Upper lobe of left lung (tissue), 6 donors: ENCODE results near the gene CTBP2. TPM values are rescaled to one million over a fixed set of nuclear protein-coding genes. Genes with fewer than 3 reads are reported as not detected.
A peak's percentile ranks its signal among the peaks of the same experiment; 100 is the strongest.

Experiments used
- ATAC-seq, 2 donors: fragments of 200-7000 bp; cut with Tn5 transposase; one replicate each; pipeline ENCODE4 v1.9.1; 2022; ENCODE audit warnings: mild to moderate bottlenecking in 2 of 2, moderate library complexity in 2 of 2; ENCODE audit not compliant: low FRiP score in 2 of 2
- DNase-seq, 2 donors: peaks; one replicate each; pipeline ENCODE4 v3.0.0-alpha.2; 2019 to 2020
- H3K27ac ChIP-seq, 4 donors: fragments of 200-600 bp; sonication (generic); one replicate each; pipeline ENCODE4 v1.5.1; 2016 to 2019
- H3K27me3 ChIP-seq, 4 donors: fragments of 200-600 bp; sonication (generic); one replicate each; pipeline ENCODE4 v1.5.1; 2017 to 2019
- H3K36me3 ChIP-seq, 4 donors: fragments of 200-600 bp; sonication (generic); one replicate each; pipeline ENCODE4 v1.5.1; 2016 to 2019
- H3K4me1 ChIP-seq, 4 donors: fragments of 200-600 bp; sonication (generic); one replicate each; pipeline ENCODE4 v1.5.1; 2018 to 2019
- H3K4me3 ChIP-seq, 4 donors: fragments of 200-600 bp; sonication (generic); one replicate each; pipeline ENCODE4 v1.5.1; 2017 to 2019; ENCODE audit warnings: mild to moderate bottlenecking in 2 of 4, moderate library complexity in 1 of 4
- H3K9me3 ChIP-seq, 4 donors: fragments of 200-600 bp; sonication (generic); one replicate each; pipeline ENCODE4 v1.5.1; 2018 to 2019
- EP300 ChIP-seq, 4 donors: sonication (generic); formaldehyde crosslinking; IDR thresholded peaks; one replicate each; pipeline ENCODE4 v1.5.1; 2017; ENCODE audit warnings: antibody characterized with exemption in 4 of 4, control low read depth in 2 of 4
- POLR2A ChIP-seq, 4 donors: fragments of 450-650 bp; IDR thresholded peaks; one replicate each; pipeline ENCODE4 v1.5.1; 2016 to 2017; ENCODE audit warnings: antibody characterized with exemption in 4 of 4, mild to moderate bottlenecking in 2 of 4
- POLR2AphosphoS5 ChIP-seq, 2 donors: sonication (generic); formaldehyde crosslinking; IDR thresholded peaks; one replicate each; pipeline ENCODE4 v1.5.1; 2017; ENCODE audit warnings: antibody characterized with exemption in 2 of 2
- WGBS, 2 donors: methylation state at CpG; one replicate each; pipeline ENCODE4 v1.1.5; 2017 to 2018; 5-methylcytosine and 5-hydroxymethylcytosine counted together
- total RNA-seq, 6 donors: library from RNA; depleted of rRNA in 4 of 6; stranded (reverse); fragments of >200 nt in 4 of 6; gene quantifications; one replicate each; pipeline versions ENCODE4 v1.1.0 to v1.2.1, GENCODE V29; 2016 to 2021
- TF ChIP-seq, protein P1 (sequence below), 6 experiments: fragments of 450-650 bp in 4 of 6; fragments of 200-600 bp in 2 of 6; sonication (generic) in 2 of 6; IDR thresholded peaks; one replicate each; pipeline ENCODE4 v1.5.1; 2016 to 2019; ENCODE audit warnings: antibody characterized with exemption in 6 of 6
- donor health status: DM: no; HTN: no; CAD: no; lungs with moderate emphysema.
- donor health status: DM: no; HTN: yes; CAD: no; lungs with severe emphysema.

CTBP2 gene
- total RNA-seq, 6 donors from 2014 or later: 47.1 to 82.5 (median 59.7) TPM

DNA sequence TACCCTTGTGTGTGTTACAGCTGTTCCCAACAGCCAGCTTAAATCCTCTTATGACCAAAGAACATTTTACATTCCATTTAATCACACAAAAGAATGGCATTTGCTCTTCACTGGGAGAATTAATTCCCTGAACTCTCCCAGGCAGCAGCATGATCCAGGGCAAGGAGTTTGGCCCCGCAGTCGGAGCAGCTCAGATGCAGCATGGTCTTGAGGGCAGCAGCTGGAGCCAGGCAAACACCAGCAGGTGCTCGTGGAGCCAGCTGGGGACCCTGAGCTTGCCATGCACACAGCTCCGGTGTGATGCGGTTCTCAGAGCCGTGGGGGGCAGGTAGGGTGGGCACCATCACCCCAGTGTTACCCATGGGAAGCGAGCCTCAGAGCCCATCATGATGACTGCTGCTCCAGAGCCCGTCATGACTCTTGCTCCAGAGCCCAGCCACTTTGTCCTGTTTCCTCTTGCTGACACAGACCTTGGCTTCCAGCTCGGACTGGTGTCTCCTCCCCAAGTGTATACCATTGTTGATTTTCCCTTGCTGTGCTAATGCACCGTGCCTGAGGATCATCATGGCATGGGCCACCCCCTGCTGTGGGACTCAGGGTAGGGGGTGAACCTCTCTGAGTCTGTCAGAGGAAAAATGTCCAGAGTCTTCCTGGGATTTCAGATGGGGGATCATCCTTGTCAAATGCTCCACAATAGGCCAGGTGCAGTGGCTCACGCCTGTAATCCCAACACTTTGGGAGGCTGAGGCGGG lies 142.6 kb downstream of the CTBP2 start:
- no peaks in the 10 kb centered on the region for H3K9me3 ChIP-seq
- DNase-seq (no peak), ATAC-seq (no peak)
- peak overlapping the region in 1 of 4 donors; percentile 21 for H3K27ac ChIP-seq
- WGBS, 2 donors: 75 to 86% methylated on average over 8 to 12 of the region's 12 CpGs
- H3K4me3 ChIP-seq: no peak overlapping the region
- H3K4me1 ChIP-seq: peaks cover 29 to 45% (median 34%) of the 10 kb centered on the region in 4 donors
- H3K36me3 ChIP-seq: peaks cover 0 to 18% (median 6%) of the 10 kb centered on the region in 4 donors
- no peaks in the 10 kb centered on the region for H3K27me3 ChIP-seq
- no peak for TF ChIP-seq EP300 (IDR thresholded peaks at IDR 0.05)

DNA sequence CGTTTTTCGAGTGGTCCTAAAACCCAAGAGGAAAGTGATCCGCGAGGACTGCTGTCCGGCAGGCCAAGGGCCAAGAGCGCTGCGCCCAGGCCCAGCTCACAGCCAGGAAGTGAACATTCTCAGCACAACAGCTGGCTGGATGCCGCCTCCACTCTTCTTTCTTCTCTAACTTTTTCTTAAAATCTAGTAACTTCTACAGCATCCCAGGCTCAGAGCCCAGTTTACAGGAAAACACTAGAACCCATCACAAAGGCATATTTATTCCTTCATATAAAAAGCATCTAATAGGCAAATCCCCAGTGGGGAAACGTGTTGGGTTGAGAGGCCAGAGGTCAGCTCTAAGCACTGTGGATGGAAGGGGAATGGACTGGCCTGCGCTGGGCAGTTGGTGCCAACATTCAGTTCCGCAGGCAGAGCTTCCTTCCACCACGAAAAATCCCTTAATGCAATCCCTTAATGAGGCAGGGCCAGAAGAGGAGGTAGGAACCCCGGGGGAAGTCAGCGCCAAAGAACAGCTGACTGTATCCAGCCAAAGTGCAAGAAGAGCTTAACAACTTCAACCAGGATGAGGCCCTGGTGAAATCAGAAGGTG lies 143.7 kb downstream of the CTBP2 start:
- Histone ChIP-seq H3K27me3 (no peaks in the 10 kb centered on the region), H3K4me3 (no peak overlapping the region), H3K36me3 (peaks cover 0 to 19% (median 4%) of the 10 kb centered on the region in 4 donors), H3K4me1 (peaks cover 29 to 45% (median 34%) of the 10 kb centered on the region in 4 donors), H3K9me3 (no peaks in the 10 kb centered on the region), H3K27ac (peak overlapping the region; percentile 32 to 65 (median 54))
- TF ChIP-seq POLR2AphosphoS5 (IDR thresholded peaks at IDR 0.05): no peak
- TF ChIP-seq POLR2A (IDR thresholded peaks at IDR 0.05): no peak
- TF ChIP-seq, protein P1, sequence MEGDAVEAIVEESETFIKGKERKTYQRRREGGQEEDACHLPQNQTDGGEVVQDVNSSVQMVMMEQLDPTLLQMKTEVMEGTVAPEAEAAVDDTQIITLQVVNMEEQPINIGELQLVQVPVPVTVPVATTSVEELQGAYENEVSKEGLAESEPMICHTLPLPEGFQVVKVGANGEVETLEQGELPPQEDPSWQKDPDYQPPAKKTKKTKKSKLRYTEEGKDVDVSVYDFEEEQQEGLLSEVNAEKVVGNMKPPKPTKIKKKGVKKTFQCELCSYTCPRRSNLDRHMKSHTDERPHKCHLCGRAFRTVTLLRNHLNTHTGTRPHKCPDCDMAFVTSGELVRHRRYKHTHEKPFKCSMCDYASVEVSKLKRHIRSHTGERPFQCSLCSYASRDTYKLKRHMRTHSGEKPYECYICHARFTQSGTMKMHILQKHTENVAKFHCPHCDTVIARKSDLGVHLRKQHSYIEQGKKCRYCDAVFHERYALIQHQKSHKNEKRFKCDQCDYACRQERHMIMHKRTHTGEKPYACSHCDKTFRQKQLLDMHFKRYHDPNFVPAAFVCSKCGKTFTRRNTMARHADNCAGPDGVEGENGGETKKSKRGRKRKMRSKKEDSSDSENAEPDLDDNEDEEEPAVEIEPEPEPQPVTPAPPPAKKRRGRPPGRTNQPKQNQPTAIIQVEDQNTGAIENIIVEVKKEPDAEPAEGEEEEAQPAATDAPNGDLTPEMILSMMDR (IDR thresholded peaks at IDR 0.05): no peak
- no peak for TF ChIP-seq EP300 (IDR thresholded peaks at IDR 0.05)
- WGBS, 2 donors: 73 to 75% methylated on average over 14 of the region's 14 CpGs
- DNase-seq: peak in 1 of 2 donors; percentile 78
- ATAC-seq: no peak

DNA sequence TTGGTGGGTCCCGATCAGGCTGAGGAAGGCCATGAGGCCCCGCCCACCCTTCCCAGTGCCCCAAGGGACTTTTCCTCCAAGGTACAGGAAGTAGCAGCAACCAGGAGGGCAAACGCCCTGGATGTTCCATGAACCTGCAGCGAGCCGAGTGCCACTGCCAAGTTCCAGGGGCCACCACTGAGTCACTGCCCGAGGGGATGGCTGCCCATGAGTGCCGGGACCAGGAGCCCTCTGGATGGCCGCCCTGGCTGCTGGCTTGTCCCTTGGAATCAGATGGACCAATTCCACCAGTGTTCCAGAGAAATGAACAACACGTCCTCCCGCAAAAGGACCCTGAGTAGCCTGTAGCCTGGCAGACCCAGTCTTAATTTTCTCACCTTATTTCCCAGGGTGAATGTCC lies 144.2 kb downstream of the CTBP2 start:
- TF ChIP-seq, protein P1 (IDR thresholded peaks at IDR 0.05): no peak
- TF ChIP-seq EP300 (IDR thresholded peaks at IDR 0.05) (no peak), POLR2A (IDR thresholded peaks at IDR 0.05) (no peak), POLR2AphosphoS5 (IDR thresholded peaks at IDR 0.05) (no peak)
- 86 to 100% methylated on average over 2 to 8 of the region's 10 CpGs for WGBS, 2 donors
- no peak for ATAC-seq
- Histone ChIP-seq H3K9me3 (no peaks in the 10 kb centered on the region), H3K27ac (peak overlapping the region; percentile 32 to 65 (median 54)), H3K36me3 (peaks cover 0 to 23% (median 3%) of the 10 kb centered on the region in 4 donors), H3K4me3 (no peak overlapping the region), H3K4me1 (peaks cover 29 to 45% (median 34%) of the 10 kb centered on the region in 4 donors), H3K27me3 (no peaks in the 10 kb centered on the region)
- peak in 1 of 2 donors; percentile 27 for DNase-seq

DNA sequence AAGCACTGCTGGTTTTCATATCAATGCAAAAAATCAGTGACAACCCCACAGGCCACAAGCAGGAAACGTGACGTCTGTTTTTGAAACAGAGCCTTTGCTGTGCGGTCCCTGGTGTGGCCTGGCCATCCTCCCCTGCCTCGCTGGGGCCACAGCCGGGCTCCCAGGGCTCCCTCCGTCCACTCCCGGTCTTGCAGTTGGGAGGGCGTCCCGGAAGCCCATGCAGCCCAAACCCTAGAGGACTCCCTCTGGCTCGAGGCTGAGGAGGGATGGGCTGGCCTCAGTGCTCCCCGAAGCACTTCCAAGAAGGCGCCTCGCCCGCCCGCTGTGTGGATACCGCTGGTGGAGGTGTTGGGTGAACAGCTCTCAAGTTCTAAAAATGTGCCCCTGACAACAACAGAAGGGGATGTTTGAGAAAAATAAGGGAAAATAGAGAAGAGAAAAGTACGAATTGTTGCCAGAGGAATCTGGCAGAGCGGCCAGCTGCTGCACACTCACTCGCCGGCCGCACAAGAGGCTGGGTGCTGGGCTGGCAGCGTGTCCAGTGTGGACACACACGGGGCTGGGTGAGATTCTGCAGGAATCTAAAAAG lies 144.9 kb downstream of the CTBP2 start:
- DNase-seq (peak in 1 of 2 donors; percentile 73), ATAC-seq (peak; percentile 7 to 36)
- Histone ChIP-seq H3K9me3 (no peaks in the 10 kb centered on the region), H3K4me1 (peaks cover 29 to 45% (median 35%) of the 10 kb centered on the region in 4 donors), H3K36me3 (peaks cover 0 to 23% (median 3%) of the 10 kb centered on the region in 4 donors), H3K27ac (peak overlapping the region in 3 of 4 donors; percentile 32 to 65 (median 58)), H3K27me3 (no peaks in the 10 kb centered on the region), H3K4me3 (no peak overlapping the region)
- TF ChIP-seq POLR2AphosphoS5 (IDR thresholded peaks at IDR 0.05) (no peak), POLR2A (IDR thresholded peaks at IDR 0.05) (no peak)
- TF ChIP-seq, protein P1 (IDR thresholded peaks at IDR 0.05): no peak
- WGBS, 2 donors: 61 to 72% methylated on average over 16 to 23 of the region's 23 CpGs

DNA sequence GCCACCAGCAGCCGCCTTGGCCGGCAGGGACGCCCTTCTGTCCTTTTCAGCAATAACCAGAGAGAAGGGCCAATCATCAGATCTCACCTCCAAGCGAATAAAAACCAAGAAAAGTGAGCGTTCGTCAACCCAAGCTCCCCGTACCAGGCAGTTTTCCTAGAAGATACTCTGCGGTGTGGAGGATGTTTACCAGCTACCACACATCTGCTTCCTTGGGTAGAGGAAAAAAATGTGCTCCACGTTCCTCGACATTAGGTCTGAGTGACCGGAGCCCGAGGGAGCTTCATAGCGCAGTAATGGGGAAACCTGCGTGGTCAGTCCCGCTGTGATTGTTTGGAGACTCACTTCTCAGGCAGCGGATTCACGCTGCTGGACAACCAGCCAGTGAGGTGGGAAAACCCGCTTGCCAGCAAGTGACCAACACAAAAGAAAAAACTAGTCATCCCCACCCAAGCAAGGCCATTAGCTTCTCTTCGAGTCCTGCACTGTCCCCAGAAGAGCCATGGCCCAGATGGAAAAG lies 145.5 kb downstream of the CTBP2 start:
- H3K9me3 ChIP-seq: no peaks in the 10 kb centered on the region
- ATAC-seq (no peak), DNase-seq (no peak)
- no peaks in the 10 kb centered on the region for H3K27me3 ChIP-seq
- TF ChIP-seq, protein P1 (IDR thresholded peaks at IDR 0.05): no peak
- TF ChIP-seq EP300 (IDR thresholded peaks at IDR 0.05) (no peak), POLR2A (IDR thresholded peaks at IDR 0.05) (no peak), POLR2AphosphoS5 (IDR thresholded peaks at IDR 0.05) (no peak)
- H3K4me3 ChIP-seq: no peak overlapping the region
- peaks cover 0 to 23% (median 3%) of the 10 kb centered on the region in 4 donors for H3K36me3 ChIP-seq
- H3K4me1 ChIP-seq: peaks cover 29 to 45% (median 35%) of the 10 kb centered on the region in 4 donors
- 69 to 72% methylated on average over 18 to 19 of the region's 19 CpGs for WGBS, 2 donors
- peak overlapping the region in 3 of 4 donors; percentile 32 to 65 (median 58) for H3K27ac ChIP-seq
